Ishikawa (cell line): ENCODE data around the gene RNASE11.

Experiments
- CEBPB ChIP-seq: IDR thresholded peaks from 2 replicates; pipeline ENCODE4 v1.6.1; 2012
- EP300 ChIP-seq: IDR thresholded peaks from 2 replicates; pipeline ENCODE4 v1.6.1; 2012; ENCODE audit warnings: borderline replicate concordance
- MAX ChIP-seq: IDR thresholded peaks from 2 replicates; pipeline ENCODE4 v1.6.1; 2012
- TCF12 ChIP-seq: IDR thresholded peaks from 2 replicates; pipeline ENCODE4 v1.6.1; 2012; ENCODE audit warnings: low read depth
- YY1 ChIP-seq: IDR thresholded peaks from 2 replicates; pipeline ENCODE4 v1.6.1; 2012; ENCODE audit warnings: low read depth

- TF ChIP-seq MAX (no peak), EP300 (no peak), TCF12 (no peak), YY1 (no peak), CEBPB (no peak)
These were observed 4.8 kb upstream of the RNASE11 start for GRCh38 chr14:20592574-20592973.
